MM.1S (cell line): Measurements from ENCODE around the gene NCR2.

Experiments
- DNase-seq: peaks from one replicate; pipeline ENCODE4 v3.0.0-alpha.2; 2015
- H2AFZ ChIP-seq: fragments of 300-600 bp; sonication (generic); 2 replicates; pipeline ENCODE4 v1.6.0; 2016; ENCODE audit warnings: antibody characterized with exemption, low read length
- H3F3A ChIP-seq: fragments of 300-600 bp; sonication (generic); 2 replicates; pipeline ENCODE4 v1.6.1; 2016; ENCODE audit warnings: mild to moderate bottlenecking, antibody characterized with exemption, low read length, moderate library complexity, mixed read lengths; ENCODE audit not compliant: insufficient read depth
- H3K27ac ChIP-seq: fragments of 300-600 bp; sonication (generic); 2 replicates; pipeline ENCODE4 v1.5.1; 2016; ENCODE audit warnings: mild to moderate bottlenecking, low read length
- H3K27me3 ChIP-seq: fragments of 300-600 bp; sonication (generic); replicated peaks from 2 replicates; pipeline ENCODE4 v1.6.0; 2016; ENCODE audit warnings: low read length; ENCODE audit not compliant: insufficient read depth
- H3K36me3 ChIP-seq: fragments of 300-600 bp; sonication (generic); replicated peaks from 2 replicates; pipeline ENCODE4 v1.6.1; 2016; ENCODE audit warnings: mild to moderate bottlenecking, low read length, mixed read lengths; ENCODE audit not compliant: insufficient read depth
- H3K4me1 ChIP-seq: fragments of 300-600 bp; sonication (generic); 2 replicates; pipeline ENCODE4 v1.6.1; 2016; ENCODE audit warnings: low read length, mixed read lengths
- H3K4me2 ChIP-seq: fragments of 300-600 bp; sonication (generic); 2 replicates; pipeline ENCODE4 v1.6.0; 2016; ENCODE audit warnings: low read depth, low read length
- H3K4me3 ChIP-seq: fragments of 300-600 bp; sonication (generic); 2 replicates; pipeline ENCODE4 v1.5.1; 2016; ENCODE audit warnings: low read length, mixed read lengths
- H3K79me2 ChIP-seq: fragments of 300-600 bp; sonication (generic); 2 replicates; pipeline ENCODE4 v1.6.1; 2016; ENCODE audit warnings: mixed run types, low read length, mixed read lengths
- H3K9ac ChIP-seq: fragments of 300-600 bp; sonication (generic); 2 replicates; pipeline ENCODE4 v1.6.1; 2016; ENCODE audit warnings: low read length, mixed read lengths
- H3K9me2 ChIP-seq: fragments of 300-600 bp; sonication (generic); replicated peaks from 2 replicates; pipeline ENCODE4 v1.6.1; 2016; ENCODE audit warnings: mild to moderate bottlenecking, low read length, mixed read lengths; ENCODE audit not compliant: insufficient read depth
- H3K9me3 ChIP-seq: fragments of 300-600 bp; sonication (generic); replicated peaks from 2 replicates; pipeline ENCODE4 v1.6.1; 2016; ENCODE audit warnings: mild to moderate bottlenecking, low read length, mixed read lengths; ENCODE audit not compliant: insufficient read depth
- H4K20me1 ChIP-seq: fragments of 300-600 bp; sonication (generic); 2 replicates; pipeline ENCODE4 v1.6.1; 2016; ENCODE audit warnings: mild to moderate bottlenecking, low read length, moderate library complexity, mixed read lengths; ENCODE audit not compliant: insufficient read depth
- CTCF ChIP-seq: fragments of 300-600 bp; sonication (generic); IDR thresholded peaks from 2 replicates; pipeline ENCODE4 v1.5.1; 2016; ENCODE audit warnings: antibody characterized with exemption, low read length, mixed read lengths
- EZH2 ChIP-seq: fragments of 300-600 bp; sonication (generic); optimal IDR thresholded peaks from 2 replicates; pipeline ENCODE3; 2017; ENCODE audit warnings: low read depth, mild to moderate bottlenecking, antibody characterized with exemption, low read length, mixed read lengths
- EZH2phosphoT487 ChIP-seq: fragments of 300-600 bp; sonication (generic); IDR thresholded peaks from 2 replicates; pipeline ENCODE4 v1.6.1; 2018; ENCODE audit warnings: antibody characterized with exemption, low read length

Gene NCR2

GRCh38 chr6:41372832-41373626 lies 37.6 kb downstream of the NCR2 start:
- TF ChIP-seq CTCF = no peak
- no peak for TF ChIP-seq EZH2
- TF ChIP-seq EZH2phosphoT487 = no peak
- Histone ChIP-seq H3K4me3 (no peak overlapping the region), H3K9ac (no peak overlapping the region), H3K9me3 (no peaks in the 10 kb centered on the region), H3K27ac (no peak overlapping the region), H3K79me2 (no peaks in the 10 kb centered on the region), H3K4me2 (no peak overlapping the region), H4K20me1 (no peaks in the 10 kb centered on the region), H3F3A (no peaks in the 10 kb centered on the region), H3K4me1 (no peaks in the 10 kb centered on the region), H3K9me2 (no peaks in the 10 kb centered on the region), H3K36me3 (no peaks in the 10 kb centered on the region), H3K27me3 (peaks cover 65% of the 10 kb centered on the region), H2AFZ (no peak overlapping the region)
- no peak for DNase-seq

GRCh38 chr6:41373627-41373918 lies 38.2 kb downstream of the NCR2 start:
- Histone ChIP-seq H3K9me2 (no peaks in the 10 kb centered on the region), H2AFZ (no peak overlapping the region), H4K20me1 (no peaks in the 10 kb centered on the region), H3K27me3 (peaks cover 65% of the 10 kb centered on the region), H3F3A (no peaks in the 10 kb centered on the region), H3K27ac (no peak overlapping the region), H3K4me3 (no peak overlapping the region), H3K79me2 (no peaks in the 10 kb centered on the region), H3K4me2 (no peak overlapping the region), H3K36me3 (no peaks in the 10 kb centered on the region), H3K9ac (no peak overlapping the region), H3K9me3 (no peaks in the 10 kb centered on the region), H3K4me1 (no peaks in the 10 kb centered on the region)
- TF ChIP-seq CTCF = no peak
- TF ChIP-seq EZH2 = no peak
- TF ChIP-seq EZH2phosphoT487 = no peak
- no peak for DNase-seq

- H3K9ac ChIP-seq = no peak overlapping the region
- H3K4me1 ChIP-seq = no peaks in the 10 kb centered on the region
- no peaks in the 10 kb centered on the region for H4K20me1 ChIP-seq
- H3K79me2 ChIP-seq = no peaks in the 10 kb centered on the region
- H3K4me3 ChIP-seq = no peak overlapping the region
- peaks cover 65% of the 10 kb centered on the region for H3K27me3 ChIP-seq
- TF ChIP-seq EZH2 (no peak), EZH2phosphoT487 (no peak)
- H3K4me2 ChIP-seq = no peak overlapping the region
- H3K9me2 ChIP-seq = no peaks in the 10 kb centered on the region
- no peaks in the 10 kb centered on the region for H3K9me3 ChIP-seq
- no peak for DNase-seq
- no peaks in the 10 kb centered on the region for H3F3A ChIP-seq
- no peaks in the 10 kb centered on the region for H3K36me3 ChIP-seq
- H2AFZ ChIP-seq = no peak overlapping the region
- no peak overlapping the region for H3K27ac ChIP-seq
Observed at GRCh38 chr6:41373919-41374617, 38.7 kb downstream of the NCR2 start.
